ELF-1 (cell line): ENCODE results near the gene LAPTM5.
A peak's percentile ranks its signal among the peaks of the same experiment; 100 is the strongest.
"Not testable (repeated sequence)": the region's sequence is repeated elsewhere in the genome, so short reads cannot be mapped to it uniquely, and the experiment has no call there.

Experiments
- DNase-seq: peaks from one replicate; pipeline ENCODE4 v3.0.0-alpha.2; 2016; ENCODE audit warnings: low read depth, low spot score

LAPTM5 gene

DNA sequence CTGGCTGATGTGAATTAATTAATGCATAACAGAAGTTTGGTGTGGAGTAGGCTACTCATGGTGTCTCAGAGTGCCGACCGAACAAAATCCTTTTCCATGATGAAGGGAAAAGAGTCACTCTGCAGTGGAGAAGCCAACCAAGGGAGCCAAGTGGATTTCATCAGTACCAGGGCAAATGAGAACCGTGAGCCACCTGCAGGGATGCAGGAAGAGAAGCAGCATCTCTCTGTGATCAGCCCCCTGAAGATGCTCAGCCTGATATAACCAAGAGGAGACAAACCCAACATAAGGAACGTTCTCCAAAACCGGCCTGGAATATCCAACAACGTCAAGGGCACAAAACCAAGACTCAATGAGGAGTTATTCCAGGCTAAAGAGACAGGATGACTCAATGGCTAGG is 13.4 kb upstream of the LAPTM5 start:
- no peak for DNase-seq

DNA sequence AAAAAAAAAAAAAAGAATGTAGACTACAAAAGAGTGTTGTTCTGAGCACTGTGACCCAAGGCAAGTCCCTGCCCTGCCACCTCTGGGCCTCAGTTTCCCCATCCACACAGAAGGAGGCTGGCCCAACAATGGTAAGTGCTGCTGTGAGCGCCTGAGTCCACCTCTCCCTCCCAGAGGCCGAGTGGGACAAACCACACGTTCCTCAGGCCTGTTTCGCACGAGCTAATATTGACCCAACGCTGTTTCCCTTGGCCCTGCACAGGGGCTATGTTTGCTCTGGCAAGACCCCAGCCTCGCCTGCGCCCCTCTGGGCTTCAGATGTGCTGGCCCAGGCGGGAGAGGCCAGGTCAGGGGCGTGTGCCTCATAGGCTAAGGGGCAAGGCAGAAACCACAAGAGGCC is 12.6 kb upstream of the LAPTM5 start:
- DNase-seq: no peak

DNA sequence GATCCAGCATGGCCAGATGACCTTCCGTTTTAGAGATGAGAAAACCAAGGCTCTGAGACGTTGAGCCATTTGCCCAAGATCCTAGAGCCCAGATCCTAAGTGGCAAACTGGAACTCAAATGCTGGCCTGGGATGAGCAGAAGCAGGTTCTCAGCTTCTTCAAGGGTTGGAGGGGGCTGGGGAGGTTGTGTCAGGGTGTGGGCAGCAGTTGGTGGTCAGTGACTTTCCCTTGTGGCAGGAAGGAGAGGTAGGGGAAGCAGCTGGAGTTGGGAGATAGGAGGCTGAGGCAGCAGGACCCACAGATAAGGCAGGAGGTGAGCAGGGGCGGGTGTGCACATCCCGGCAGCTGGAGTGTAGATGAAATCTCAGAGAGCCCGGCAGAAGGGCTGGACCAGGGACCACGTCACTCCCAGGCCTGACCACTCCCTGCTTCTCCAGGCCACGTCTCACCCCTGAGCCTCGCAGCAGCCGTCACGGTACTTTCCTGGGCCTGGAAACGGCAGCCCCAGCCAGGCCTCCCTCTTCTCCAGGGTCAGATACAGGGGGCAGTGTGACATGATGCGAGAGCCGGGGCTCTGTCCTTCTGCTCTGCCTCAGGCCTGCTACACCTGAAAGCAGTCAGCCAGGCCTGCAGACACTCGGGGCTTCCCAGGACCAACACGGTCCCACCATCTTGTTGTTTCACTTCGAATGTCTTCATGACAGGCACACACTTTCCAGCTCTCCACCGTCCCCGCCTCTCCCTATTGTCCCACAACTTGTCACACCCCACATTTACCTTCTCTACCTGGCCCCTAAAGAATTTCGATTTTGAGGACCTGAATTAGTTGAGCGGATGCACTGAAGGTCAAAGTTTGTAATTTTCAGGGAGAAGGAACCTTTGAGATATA is 11.5 kb upstream of the LAPTM5 start:
- peak; percentile 57 for DNase-seq

DNA sequence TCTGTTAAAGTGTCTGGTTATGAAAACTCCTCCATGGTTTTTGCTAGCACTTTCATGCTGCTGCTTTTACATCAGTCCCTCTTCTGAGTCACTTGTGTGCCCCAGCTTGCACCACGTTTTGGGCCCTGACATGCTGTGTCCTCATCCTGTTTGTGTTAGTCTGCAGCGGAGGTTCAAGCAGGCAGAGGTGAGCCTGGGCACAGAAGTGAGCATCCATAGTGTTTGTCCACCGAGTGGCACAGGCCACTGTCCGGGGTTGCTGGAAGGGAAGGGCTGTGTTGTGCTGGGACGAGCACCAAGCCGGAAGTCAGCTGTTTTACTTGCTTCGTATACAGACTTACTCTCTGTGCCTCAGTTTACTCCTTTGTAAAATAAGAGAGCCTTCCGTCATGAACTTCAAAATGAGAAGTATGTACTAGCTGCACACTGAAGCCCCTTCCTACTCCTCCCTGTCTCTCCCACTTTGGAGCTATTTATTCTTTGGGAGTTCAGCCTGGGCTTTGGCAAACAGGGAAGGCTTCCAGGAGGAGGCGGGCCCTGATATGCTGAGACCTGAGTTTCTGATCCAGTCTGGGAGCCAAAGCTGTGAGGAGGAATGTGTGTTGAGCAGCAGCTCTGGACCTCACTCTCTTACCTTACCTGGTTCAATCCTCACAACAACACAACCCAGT is 10.7 kb upstream of the LAPTM5 start:
- no peak for DNase-seq

DNA sequence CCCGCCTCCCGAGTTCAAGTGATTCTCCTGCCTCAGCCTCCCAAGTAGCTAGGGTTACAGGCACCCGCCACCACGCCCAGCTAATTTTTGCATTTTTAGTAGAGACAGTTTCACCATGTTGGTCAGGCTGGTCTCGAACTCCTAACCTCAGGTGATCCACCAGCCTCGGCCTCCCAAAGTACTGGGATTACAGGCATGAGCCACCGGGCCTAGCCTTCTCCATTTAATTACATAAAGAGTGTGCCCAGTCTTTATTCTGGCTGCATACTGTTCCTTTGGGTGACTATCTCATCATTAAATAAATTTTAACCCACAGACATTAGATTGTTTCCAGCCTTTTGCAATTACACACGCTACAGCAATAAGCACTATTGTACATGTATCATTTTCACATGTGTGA is 9.4 kb upstream of the LAPTM5 start:
- DNase-seq: not testable (repeated sequence)

DNA sequence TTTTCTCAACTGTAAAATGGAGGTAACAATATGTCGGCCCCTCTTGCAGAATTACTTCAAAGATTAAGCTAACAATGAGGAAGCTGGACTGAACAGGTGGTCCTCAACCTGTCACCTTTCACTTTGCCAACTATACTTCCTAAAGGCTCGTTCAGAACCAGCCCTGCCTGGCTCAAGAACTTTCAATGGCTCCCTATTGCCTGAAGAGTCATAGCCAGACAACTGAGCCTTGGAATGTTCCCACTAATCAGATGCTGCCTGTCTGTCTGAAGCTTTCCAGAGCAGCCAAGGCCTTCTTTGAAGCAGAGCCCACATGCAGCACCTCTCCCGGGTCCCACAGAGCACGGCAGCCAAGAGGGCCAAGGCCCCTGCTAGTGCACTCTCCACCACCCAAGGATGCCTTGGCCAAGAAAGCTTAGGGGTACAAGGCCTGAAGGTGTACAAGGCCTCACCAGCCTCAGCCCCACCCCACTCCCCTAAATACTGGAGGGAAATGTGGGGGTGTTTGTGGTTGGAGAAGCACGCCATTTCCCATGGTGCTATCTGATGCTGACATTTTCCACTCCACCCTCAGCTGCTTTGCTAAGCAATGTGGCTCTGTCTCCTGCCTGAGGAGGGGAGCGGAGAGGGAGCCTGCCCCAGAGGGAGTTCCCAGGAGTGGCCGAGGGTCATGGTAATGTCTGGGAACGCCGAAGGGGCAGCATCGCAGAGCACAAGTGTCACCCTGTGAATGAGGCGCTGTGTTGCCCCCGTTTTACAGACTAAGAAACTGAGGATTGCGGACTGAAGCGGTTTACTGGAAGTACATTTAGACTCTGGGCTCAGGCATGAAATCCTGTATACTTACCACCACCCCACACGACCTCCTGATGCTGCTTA is 8.2 kb upstream of the LAPTM5 start:
- DNase-seq: peak; percentile 59

DNA sequence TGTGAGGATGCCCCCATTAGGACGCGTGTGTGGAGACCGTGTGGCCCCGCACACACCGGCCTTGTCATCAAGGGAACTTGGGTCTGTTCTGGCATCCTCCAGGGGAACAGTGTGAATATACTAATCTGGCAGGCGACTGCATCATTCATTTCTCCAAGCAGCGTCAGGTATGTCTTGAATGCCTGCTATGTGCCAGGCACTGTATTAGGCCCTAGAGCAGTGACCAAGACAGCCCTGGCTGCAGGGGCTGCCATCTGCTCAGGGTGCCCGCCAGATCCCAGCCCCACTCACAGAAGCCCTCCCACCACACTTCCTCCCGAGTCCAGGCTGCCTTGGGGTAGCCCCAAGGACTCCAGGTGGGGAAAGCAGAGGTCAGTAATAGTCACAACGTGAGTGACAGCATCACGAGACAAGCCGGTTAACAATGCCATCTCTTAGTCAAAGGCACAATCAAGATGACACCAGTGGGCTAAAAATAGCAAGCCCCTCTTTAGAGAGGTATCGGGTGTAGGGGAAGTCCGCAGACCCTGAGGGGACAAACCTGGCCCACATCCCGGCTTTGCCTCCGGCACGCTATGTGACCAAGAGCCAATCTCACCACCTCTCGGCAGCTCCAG is 7.5 kb upstream of the LAPTM5 start:
- no peak for DNase-seq

DNA sequence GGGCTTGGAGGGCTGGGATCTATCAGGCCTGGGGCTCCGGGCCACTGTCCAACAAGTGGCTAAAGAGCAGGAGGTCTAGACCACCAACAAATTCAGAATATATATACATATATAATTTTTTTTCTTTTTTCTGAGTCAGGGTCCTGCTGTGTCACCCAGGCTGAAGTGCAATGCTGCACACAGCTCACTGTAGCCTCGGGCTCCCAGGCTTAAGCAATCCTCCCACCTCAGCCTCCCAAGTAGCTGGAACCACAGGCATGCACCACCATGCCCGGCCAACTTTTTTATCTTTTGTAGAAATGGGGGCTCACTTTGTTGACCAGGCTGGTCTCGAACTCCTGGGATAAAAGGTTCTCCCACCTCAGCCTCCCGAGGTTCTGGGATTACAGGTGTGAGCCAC is 6.8 kb upstream of the LAPTM5 start:
- no peak for DNase-seq

DNA sequence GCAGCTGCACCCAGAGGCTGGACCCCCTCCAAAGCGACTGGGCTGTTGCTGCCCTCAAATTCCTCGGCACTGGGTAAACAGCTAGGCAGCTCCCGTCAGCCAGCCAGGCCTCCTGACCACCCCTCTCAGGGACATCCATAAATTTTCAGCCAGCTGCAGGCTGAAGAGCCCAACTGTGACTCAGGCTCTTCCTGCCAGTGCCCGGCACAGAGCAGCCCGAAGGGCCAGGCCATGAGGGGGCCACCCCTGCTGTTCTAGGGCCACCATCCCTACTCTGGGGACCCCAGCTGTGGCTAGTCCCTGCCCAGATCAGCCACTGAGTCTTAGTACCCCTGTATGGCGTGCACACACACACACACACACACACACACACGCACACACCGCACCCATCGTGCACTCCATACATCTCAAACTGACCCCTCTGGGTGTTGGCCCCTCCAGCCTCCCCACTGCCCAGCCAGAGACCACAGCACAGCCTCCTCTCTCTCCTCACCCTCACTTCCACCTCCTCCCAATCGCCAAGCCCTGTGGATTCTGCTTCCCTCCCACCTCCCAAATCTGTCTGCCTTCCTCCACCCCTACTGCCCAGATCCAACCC is 6.2 kb upstream of the LAPTM5 start:
- peak; percentile 63 for DNase-seq

DNA sequence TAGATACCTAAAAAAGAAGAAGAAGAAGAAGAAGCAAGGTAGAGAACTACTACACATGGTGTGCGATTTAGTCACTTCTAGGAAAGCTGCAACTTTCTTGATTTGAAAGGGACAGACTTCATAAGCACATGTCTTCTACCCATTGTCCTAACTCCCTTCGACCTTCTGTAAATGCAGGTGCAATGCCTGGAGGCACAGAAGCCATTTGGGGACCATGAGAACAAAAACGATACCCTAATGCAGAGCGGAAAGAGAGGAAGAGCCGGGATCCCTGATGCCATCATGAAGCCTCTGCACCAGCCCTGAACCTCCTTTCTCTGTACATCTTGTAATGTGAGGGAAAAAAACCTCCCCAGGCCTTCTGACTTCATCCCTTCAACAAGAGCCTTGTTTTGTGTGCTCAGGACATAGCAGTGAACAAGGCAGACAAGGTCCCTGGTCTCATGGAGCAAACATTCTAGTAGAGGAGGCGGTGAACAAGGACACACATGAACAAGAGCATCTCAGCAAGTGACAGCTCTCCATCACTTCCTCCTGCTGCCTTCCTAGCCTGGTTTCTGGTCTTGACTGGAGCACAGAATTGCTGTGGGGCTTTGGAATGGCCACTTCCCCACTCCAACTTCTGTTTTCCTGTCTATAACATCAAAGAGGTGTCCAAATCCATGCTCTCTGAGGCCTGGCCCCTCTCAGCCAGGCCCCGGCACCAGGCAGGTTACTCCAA is 5.5 kb upstream of the LAPTM5 start:
- no peak for DNase-seq

DNA sequence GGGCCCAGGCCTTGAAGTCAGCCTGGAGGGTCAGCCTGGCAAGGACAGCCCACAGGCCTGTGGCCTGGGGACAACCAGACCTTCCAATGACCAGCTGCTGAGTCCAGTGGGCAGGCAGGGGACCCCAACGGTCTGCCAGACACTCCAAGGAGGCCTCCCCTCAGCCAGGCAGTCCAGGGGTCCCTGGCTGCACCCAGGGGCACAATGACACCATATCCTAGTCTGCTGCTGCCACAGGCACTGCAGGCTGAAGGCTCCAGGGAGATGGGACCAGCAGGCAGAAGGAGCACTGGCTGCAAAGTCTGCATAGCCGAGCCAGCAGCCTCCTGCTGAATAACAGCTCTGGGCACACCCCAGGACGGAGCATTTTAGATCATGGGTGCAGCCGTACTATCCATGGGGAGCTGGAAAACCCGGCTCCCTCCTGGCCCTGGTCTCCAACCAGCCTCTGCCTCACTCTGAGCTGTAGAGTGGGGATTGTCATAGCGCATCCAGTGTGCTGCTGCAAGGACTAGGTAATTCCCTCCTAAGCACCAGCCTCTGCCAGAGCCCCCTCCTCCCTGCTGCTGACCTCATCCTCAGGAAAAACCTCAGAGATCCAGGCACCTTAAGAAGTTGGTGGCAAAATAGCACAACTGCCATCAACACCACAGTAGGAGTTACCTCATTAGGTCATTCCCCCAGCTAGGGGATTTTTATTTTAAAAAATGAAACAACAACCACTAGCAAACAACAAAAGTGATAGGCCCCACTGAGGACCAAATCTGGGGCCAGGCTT is 4.8 kb upstream of the LAPTM5 start:
- no peak for DNase-seq

DNA sequence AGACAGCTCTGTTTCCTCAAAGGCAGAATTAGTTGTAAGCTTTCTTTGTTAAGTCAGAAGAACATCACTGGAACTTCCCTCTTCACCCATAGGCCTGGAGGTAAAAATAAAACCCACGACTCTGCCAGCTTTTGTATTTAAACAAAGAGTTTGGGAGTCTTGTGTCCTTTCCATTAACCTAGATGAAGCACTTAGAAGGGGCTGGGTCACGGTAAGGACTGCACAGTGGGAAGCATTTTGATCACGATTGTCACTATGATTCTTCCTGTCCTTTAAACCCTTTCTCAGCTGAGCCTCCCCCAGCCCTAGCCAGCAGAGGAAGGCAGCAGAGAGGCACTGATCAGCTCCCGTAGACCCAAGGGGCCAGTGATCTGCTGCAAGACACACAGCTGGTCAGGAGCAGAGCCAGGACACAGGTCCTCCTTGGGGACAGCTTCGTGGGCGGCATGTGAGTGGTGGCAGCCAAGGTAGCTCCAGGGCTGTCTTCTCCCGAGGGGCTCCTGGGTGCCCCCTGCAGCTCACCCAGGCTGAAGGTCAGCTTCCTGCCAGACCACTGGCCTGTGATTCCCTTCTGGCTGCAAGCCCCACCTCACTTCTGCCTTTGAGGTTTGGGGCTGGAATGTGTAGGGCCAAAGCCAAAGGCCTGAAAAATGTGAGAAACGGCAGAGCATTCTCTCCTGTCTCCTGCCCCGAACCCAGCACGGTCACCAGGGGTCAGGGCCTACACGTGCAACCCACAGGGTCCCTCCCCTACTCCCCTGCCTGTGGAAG is 4.0 kb upstream of the LAPTM5 start:
- DNase-seq: peak; percentile 75

DNA sequence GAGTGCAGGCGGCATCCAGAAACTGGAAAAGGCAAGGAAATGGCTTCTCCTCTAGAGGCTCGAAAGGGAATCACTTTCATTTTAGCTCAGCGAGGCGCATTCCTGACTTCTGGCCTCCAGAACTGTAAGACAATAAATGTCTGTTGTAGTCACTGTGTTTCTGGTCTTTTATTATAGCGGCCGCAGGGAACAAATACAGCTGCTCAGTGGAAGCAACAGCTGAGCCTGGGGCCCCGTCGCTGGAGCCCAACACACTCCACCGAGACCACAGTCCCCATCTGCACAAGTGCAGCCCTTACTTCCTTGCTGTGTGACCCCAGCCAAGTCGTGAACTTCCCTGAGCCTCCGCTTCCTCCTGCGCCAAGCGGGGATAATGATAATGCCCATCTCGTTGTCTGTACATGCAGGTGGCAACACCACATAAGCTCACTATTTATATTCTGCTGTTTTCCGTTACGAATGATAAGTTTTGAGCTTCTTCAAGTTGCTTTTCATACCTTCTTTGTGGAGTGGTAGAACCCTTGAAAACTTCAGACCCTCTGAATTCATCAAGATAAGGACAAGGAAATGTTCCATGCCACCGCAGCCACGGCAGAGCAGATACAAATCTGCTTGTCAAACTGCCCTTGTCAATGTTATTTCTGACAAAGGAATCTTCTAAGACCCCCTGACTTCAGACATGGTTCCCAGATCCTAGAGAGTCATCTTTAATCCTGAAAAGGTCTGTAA is 3.2 kb upstream of the LAPTM5 start:
- peak; percentile 59 for DNase-seq

DNA sequence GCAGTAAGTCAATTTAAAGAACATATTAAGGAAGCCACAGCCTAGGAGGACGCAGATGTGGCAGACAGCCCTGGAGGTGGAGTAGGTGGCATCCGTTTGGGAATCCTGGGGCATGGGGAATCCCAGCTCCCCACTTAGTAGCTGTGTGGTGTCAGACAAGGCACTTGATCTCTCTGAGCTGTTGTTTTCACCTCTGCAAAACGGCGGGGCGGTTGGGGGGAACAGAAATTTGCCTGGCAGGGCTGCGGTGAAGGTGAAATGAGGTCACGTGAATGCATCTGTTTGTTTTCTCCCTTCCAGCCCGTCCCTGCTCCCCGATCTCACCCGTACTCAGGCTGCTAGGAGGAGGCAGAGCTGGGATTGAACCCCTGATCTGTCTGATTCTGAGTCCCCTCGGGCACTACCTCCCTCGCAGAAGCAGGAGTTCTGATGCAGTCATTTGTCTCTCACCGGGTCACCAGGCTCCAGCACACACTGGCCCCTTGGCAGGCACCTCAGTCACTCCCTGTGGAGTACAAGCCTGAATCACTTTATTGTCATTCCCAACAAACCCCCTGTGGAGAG is 2.2 kb upstream of the LAPTM5 start:
- DNase-seq: peak; percentile 57

DNA sequence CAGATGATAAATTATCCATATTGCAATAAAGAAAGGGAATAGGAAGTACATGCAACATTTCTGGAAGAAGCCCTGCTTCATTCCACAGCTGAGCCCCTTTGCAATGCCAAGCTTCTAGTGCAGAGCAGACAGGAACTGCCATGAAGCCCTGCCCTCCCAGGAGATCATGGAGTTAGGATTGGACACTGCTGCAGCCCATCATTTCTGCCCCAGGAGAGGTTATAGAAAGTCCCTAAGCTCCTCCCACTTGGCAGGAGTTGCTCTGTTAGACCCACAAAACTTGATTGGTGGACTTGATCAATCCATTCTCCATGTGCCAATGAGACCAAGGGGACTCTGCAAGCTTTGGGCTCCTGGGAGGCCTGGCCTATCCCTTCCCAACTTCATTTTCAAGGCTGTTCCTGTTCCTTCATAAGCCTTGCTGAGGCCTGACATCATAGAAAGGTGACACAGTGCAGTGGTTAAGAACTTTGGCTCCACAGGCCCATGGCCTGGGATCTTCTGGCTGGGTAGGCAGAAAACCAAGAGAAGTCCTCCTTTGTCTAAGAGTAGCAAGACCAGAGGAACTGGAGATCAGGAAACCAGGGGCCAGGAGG is 1.3 kb upstream of the LAPTM5 start:
- no peak for DNase-seq

DNA sequence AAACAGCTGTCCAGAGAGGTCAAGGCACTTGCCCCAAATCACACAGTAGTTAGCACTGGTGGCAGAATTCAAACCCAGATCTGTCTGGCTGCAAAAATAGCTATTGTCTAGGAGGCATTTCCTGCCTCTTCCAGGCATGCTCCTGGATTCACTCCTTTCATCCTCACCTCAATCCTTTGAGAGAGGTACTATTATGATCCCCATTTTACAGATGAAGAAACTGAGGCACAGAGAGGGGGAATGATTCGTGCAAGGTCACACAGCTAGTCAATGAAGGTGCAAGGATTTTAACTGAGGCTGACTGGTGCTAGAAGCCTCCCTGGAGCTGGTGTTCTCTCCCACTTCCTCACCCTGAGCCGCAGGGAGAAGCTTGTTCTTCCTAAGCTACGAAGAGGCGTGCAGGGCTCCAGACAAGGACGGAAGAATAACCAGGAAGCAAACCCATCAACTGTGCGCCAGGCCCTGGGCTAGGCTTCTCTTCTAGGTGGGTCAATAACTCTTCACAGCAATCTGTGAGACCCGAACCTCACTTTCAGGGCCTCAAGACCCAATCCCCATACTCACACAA is 631 bp upstream of the LAPTM5 start:
- DNase-seq: no peak
